OCI-LY3 (cell line): ENCODE data around the gene RBFOX1.

Source experiments
- H2AFZ ChIP-seq: fragments of 200-600, 300-600 bp; shearing (Covaris generic); 2 replicates; pipeline ENCODE4 v1.6.0; 2014; ENCODE audit warnings: antibody characterized with exemption, low read depth, low read length
- H3K27ac ChIP-seq: fragments of 200-600, 300-600 bp; sonication (generic); 2 replicates; pipeline ENCODE4 v1.5.1; 2014; ENCODE audit warnings: mild to moderate bottlenecking, low read length, moderate library complexity, mixed read lengths
- H3K27me3 ChIP-seq: fragments of 200-600, 300-600 bp; sonication (generic); 2 replicates; pipeline ENCODE4 v1.6.1; 2014; ENCODE audit warnings: low read depth, low read length, mixed read lengths
- H3K36me3 ChIP-seq: fragments of 200-600, 300-600 bp; sonication (generic); replicated peaks from 2 replicates; pipeline ENCODE3; 2014; ENCODE audit warnings: low read depth, low read length, mixed read lengths
- H3K4me1 ChIP-seq: fragments of 300-600, 200-600 bp; sonication (generic); 2 replicates; pipeline ENCODE4 v1.6.1; 2014; ENCODE audit warnings: low read length, mixed read lengths
- H3K4me2 ChIP-seq: fragments of 200-600, 300-600 bp; sonication (generic); 2 replicates; pipeline ENCODE4 v1.6.1; 2014; ENCODE audit warnings: low read length, mixed read lengths
- H3K4me3 ChIP-seq: fragments of 300-600, 200-600 bp; sonication (generic); 2 replicates; pipeline ENCODE4 v1.5.1; 2014; ENCODE audit warnings: antibody characterized with exemption, mild to moderate bottlenecking, low read length, moderate library complexity
- H3K79me2 ChIP-seq: fragments of 300-600, 200-600 bp; shearing (Covaris generic); 2 replicates; pipeline ENCODE4 v1.6.1; 2014; ENCODE audit warnings: mild to moderate bottlenecking, low read length, mixed read lengths
- H3K9ac ChIP-seq: fragments of 300-600, 200-600 bp; shearing (Covaris generic); 2 replicates; pipeline ENCODE4 v1.6.0; 2014; ENCODE audit warnings: mild to moderate bottlenecking, low read length, moderate library complexity
- H3K9me3 ChIP-seq: fragments of 200-600, 300-600 bp; shearing (Covaris generic); 2 replicates; pipeline ENCODE4 v1.6.1; 2014; ENCODE audit warnings: low read length, mixed read lengths; ENCODE audit not compliant: insufficient read depth
- H4K20me1 ChIP-seq: fragments of 200-600, 300-600 bp; sonication (generic); 2 replicates; pipeline ENCODE4 v1.6.1; 2016; ENCODE audit warnings: low read length, mixed read lengths; ENCODE audit not compliant: insufficient read depth
- CTCF ChIP-seq: fragments of 200-600, 300-600 bp; sonication (generic); IDR thresholded peaks from 2 replicates; pipeline ENCODE4 v1.5.1; 2014; ENCODE audit warnings: antibody characterized with exemption, low read length, low read depth
- EZH2phosphoT487 ChIP-seq: fragments of 200-600 bp; shearing (Covaris generic); IDR thresholded peaks from 2 replicates; pipeline ENCODE4 v1.6.1; 2018; ENCODE audit warnings: antibody characterized with exemption, mixed run types, low read depth

Gene RBFOX1

GRCh38 chr16:7380911-7381310 is 48.3 kb downstream of the RBFOX1 start:
- Histone ChIP-seq H2AFZ (no peak overlapping the region), H3K4me2 (no peak overlapping the region), H4K20me1 (no peaks in the 10 kb centered on the region), H3K4me3 (no peak overlapping the region), H3K79me2 (no peaks in the 10 kb centered on the region), H3K27ac (no peak overlapping the region), H3K36me3 (no peaks in the 10 kb centered on the region), H3K27me3 (no peaks in the 10 kb centered on the region), H3K9ac (no peak overlapping the region), H3K4me1 (no peaks in the 10 kb centered on the region), H3K9me3 (no peaks in the 10 kb centered on the region)
- TF ChIP-seq EZH2phosphoT487 (no peak), CTCF (no peak)

DNA sequence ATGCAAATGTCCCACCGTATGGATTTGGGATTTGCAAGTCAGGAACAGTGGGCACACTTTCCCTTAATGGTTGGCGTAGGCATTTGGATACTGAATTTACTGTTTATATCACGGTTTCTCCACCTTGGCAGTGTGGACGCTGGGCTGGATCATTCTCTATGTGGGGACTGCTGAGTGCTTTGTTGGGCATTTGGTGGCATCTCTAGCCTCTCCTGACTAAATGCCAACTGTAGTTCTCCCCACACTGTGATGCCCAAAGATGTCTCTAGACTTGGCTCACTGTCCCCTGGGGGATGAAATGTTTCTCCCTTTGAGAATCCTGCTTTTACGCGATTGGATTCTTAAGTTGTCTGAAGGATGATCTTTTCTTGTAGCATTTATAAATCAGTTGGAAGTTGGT is 49.0 kb downstream of the RBFOX1 start:
- no peaks in the 10 kb centered on the region for H4K20me1 ChIP-seq
- no peak overlapping the region for H3K27ac ChIP-seq
- H3K36me3 ChIP-seq, result no peaks in the 10 kb centered on the region
- H3K9me3 ChIP-seq, result no peaks in the 10 kb centered on the region
- no peaks in the 10 kb centered on the region for H3K27me3 ChIP-seq
- no peak overlapping the region for H2AFZ ChIP-seq
- H3K79me2 ChIP-seq, result no peaks in the 10 kb centered on the region
- H3K4me3 ChIP-seq, result no peak overlapping the region
- no peak overlapping the region for H3K4me2 ChIP-seq
- no peak for TF ChIP-seq EZH2phosphoT487
- TF ChIP-seq CTCF, result no peak
- no peak overlapping the region for H3K9ac ChIP-seq
- no peaks in the 10 kb centered on the region for H3K4me1 ChIP-seq

- H4K20me1 ChIP-seq, result no peaks in the 10 kb centered on the region
- no peak overlapping the region for H3K9ac ChIP-seq
- H2AFZ ChIP-seq, result no peak overlapping the region
- no peak overlapping the region for H3K4me2 ChIP-seq
- H3K4me3 ChIP-seq, result no peak overlapping the region
- no peaks in the 10 kb centered on the region for H3K27me3 ChIP-seq
- no peak overlapping the region for H3K27ac ChIP-seq
- no peaks in the 10 kb centered on the region for H3K79me2 ChIP-seq
- no peak for TF ChIP-seq EZH2phosphoT487
- no peak for TF ChIP-seq CTCF
- H3K36me3 ChIP-seq, result no peaks in the 10 kb centered on the region
- H3K4me1 ChIP-seq, result no peaks in the 10 kb centered on the region
- H3K9me3 ChIP-seq, result no peaks in the 10 kb centered on the region
Observed at GRCh38 chr16:7382521-7382920, 49.9 kb downstream of the RBFOX1 start.

DNA sequence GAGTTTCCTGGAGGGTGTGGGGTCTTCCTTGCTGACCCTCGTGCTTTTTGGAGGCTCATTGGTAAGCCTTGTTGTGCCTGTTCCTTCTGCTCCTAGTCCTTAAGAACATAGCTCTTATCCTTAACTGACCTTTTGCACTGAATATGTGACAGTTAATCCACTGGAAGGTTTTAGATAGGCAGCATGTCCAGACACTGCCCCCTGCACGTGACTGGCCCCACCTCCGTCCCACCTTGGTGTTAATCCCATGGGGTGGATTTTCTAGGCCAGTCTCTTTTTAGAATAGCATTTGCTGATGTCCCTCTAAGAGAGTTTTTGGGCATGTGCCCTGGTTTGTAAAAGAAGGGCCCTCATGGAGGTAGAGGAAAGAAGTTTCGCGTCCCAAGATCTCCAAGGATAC is 58.3 kb downstream of the RBFOX1 start:
- H3K9ac ChIP-seq, result no peak overlapping the region
- no peaks in the 10 kb centered on the region for H4K20me1 ChIP-seq
- H3K36me3 ChIP-seq, result no peaks in the 10 kb centered on the region
- H3K4me1 ChIP-seq, result no peaks in the 10 kb centered on the region
- H3K27me3 ChIP-seq, result no peaks in the 10 kb centered on the region; the same call in 1 of the 2 replicates
- no peaks in the 10 kb centered on the region for H3K9me3 ChIP-seq
- H3K79me2 ChIP-seq, result no peaks in the 10 kb centered on the region
- H3K27ac ChIP-seq, result no peak overlapping the region
- no peak for TF ChIP-seq EZH2phosphoT487
- no peak for TF ChIP-seq CTCF
- H2AFZ ChIP-seq, result no peak overlapping the region
- no peak overlapping the region for H3K4me2 ChIP-seq
- H3K4me3 ChIP-seq, result no peak overlapping the region
